Measurements from ENCODE around the gene MTERF4.

DNA sequence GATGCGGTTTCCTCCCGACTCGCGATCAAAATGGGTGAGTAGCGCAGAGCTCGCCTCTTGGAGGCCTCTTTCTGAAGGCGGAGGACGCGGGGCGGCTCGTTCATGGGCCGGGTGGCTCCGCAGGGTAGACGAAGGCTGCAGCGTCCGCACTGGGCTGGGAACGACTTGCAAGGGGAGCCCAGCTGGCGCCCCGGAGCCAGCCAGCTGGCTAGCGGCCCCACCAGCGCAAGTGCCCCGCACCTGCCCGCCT lies 47.5 kb upstream of the MTERF4 start:
- no peak for TF ChIP-seq POLR2A (IDR thresholded peaks at IDR 0.05)
- TF ChIP-seq, protein P1, sequence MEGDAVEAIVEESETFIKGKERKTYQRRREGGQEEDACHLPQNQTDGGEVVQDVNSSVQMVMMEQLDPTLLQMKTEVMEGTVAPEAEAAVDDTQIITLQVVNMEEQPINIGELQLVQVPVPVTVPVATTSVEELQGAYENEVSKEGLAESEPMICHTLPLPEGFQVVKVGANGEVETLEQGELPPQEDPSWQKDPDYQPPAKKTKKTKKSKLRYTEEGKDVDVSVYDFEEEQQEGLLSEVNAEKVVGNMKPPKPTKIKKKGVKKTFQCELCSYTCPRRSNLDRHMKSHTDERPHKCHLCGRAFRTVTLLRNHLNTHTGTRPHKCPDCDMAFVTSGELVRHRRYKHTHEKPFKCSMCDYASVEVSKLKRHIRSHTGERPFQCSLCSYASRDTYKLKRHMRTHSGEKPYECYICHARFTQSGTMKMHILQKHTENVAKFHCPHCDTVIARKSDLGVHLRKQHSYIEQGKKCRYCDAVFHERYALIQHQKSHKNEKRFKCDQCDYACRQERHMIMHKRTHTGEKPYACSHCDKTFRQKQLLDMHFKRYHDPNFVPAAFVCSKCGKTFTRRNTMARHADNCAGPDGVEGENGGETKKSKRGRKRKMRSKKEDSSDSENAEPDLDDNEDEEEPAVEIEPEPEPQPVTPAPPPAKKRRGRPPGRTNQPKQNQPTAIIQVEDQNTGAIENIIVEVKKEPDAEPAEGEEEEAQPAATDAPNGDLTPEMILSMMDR (IDR thresholded peaks at IDR 0.05) = no peak
